HTR-8/SVneo (cell line): ENCODE measurements around the gene STXBP5.
A peak's percentile ranks its signal among the peaks of the same experiment; 100 is the strongest.

Experiments
- DNase-seq: peaks from one replicate; pipeline ENCODE4 v3.0.0; 2011; ENCODE audit warnings: low spot score, mixed read lengths; ENCODE audit not compliant: insufficient read length
- FAIRE-seq: peaks from 2 replicates; lab custom pipeline; 2011; peaks lifted over from hg19 to GRCh38; lab: Jason Lieb, UNC

Gene STXBP5

GRCh38 chr6:147282566-147282959 lies 78.3 kb downstream of the STXBP5 start:
- DNase-seq (no peak), FAIRE-seq (no peak)

DNA sequence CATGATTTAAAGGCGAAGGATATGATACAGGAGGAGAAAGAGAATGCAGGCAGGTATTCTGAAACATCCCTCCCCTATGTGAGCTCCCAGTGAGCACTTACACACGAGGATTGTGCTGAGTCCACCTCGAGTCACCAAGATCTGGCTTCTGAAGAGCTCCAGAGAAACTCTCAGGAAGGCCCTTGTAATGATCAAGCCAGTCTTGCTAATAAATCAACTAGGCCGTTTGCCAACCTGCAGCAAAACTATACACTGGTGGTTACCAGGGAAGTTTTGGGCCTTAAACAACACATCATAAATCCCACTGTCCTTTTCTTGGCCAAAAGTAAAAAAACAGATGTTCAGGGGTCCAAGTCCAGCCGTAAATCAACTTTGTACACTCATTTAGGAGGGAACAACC lies 79.2 kb downstream of the STXBP5 start:
- no peak for DNase-seq
- FAIRE-seq: no peak

- DNase-seq (peak; percentile 22), FAIRE-seq (no peak)
These were observed 81.1 kb downstream of the STXBP5 start for GRCh38 chr6:147285087-147285855.

GRCh38 chr6:147287869-147288271 lies 83.7 kb downstream of the STXBP5 start:
- peak; percentile 24 for DNase-seq
- FAIRE-seq: no peak

GRCh38 chr6:147297124-147297523 lies 92.9 kb downstream of the STXBP5 start:
- FAIRE-seq: no peak
- DNase-seq: no peak

GRCh38 chr6:147297663-147298316 lies 93.6 kb downstream of the STXBP5 start:
- no peak for FAIRE-seq
- no peak for DNase-seq

DNA sequence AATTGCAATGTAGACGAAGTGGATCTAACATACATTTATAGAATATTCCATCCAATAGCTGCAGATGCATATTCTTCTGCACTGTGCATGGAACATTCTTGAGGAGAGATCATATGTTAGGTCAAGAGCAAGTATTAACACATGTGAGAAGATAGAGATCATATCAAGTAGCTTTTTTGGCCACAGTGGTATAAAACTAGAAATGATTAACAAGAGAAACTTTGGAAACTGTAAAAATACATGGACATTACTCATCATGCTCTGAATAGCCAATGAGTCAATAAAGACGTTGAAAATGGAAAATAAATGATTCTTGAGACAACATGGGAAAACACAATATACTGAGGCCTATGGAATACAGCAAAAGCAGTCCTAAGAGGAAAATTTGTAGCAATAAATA lies 94.2 kb downstream of the STXBP5 start:
- FAIRE-seq: no peak

DNA sequence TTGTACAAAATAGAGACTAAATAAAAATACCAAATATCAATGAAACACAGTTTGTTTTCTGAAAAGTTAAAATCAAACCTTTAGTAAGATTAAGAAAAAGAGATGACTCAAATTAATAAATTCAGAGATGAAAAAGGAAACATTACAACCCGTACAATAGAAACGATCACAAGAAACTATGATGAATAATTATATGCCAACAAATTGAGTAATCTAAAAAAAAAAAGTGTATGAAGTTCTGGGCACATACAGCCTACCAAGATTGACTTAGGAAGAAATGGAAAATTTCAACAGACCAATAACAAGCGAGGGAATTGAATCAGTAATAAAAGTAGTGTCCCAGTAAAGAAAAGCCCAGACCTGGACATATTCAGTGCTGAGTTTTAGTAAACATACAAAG lies 94.8 kb downstream of the STXBP5 start:
- no peak for FAIRE-seq
- DNase-seq: no peak

More for the DNA sequence above, 94.2 kb downstream of the STXBP5 start:
- no peak for DNase-seq

GRCh38 chr6:147301070-147301469 lies 96.9 kb downstream of the STXBP5 start:
- no peak for FAIRE-seq
- no peak for DNase-seq

- DNase-seq: no peak
- FAIRE-seq: no peak
These were observed 99.8 kb downstream of the STXBP5 start for GRCh38 chr6:147304016-147304415.

DNA sequence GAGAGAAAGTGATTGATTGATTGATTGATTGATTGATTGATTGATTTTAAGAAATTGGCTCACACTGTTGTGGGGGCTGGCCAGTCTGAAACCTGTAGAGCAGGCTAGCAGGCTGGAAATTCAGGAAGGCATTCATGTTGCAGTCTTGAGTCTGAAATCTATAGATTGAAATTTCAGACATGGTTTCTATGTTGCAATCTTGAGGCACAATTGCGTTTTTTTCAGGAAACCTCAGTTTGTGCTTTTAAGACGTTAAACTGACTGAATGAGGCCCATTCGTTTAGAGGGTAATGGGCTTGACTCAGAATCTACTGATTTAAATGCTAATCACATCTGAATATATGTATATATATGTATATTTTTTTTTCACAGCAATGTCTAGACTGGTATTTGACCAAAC lies 106.3 kb downstream of the STXBP5 start:
- DNase-seq (no peak), FAIRE-seq (no peak)

DNA sequence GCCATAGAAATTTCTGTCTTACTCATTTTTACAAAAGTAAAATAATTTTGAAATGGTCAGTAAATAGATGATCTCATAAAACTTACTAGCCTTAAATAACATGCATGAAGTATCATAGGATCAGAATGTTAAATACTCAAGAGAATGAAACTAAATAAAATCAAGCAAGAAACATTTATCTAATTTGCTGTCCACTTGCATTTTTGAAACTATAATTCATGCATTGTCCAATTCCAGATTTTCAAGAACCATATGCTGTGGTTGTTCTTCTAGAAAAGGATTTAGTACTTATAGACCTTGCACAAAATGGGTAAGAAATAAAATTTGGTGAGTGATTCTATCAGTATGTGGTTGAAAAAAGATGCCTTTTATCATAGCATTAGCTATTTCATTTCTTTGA lies 107.0 kb downstream of the STXBP5 start:
- FAIRE-seq (no peak), DNase-seq (no peak)

DNA sequence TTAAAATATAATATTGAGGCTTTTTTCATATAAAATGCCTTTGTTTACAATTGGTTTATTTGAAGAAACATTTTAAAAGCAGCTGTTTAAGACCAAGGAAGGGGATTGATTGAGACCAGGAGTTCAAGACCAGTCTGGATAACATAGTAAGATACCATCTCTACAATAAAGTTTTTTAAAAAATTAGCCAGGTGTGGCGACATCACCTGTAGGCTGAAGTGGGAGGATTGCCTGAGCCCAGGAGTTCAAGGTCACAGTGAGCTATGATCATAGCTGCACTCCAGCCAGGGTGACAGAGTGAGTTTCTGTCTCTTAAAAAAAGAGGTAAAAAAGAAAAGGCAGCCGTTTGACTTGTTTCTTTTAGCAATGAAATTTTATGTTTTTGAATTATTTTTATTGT lies 117.0 kb downstream of the STXBP5 start:
- DNase-seq (no peak), FAIRE-seq (no peak)

- no peak for DNase-seq
- peak; percentile 52 for FAIRE-seq
These were observed 118.3 kb downstream of the STXBP5 start for GRCh38 chr6:147322299-147323162.

GRCh38 chr6:147325557-147325956 lies 121.3 kb downstream of the STXBP5 start:
- DNase-seq (no peak), FAIRE-seq (no peak)

- no peak for FAIRE-seq
- DNase-seq: no peak
These were observed 127.2 kb downstream of the STXBP5 start for GRCh38 chr6:147331401-147331800.

GRCh38 chr6:147337921-147338320 lies 133.7 kb downstream of the STXBP5 start:
- FAIRE-seq: no peak
- no peak for DNase-seq

- FAIRE-seq (peak; percentile 85), DNase-seq (no peak)
These were observed 137.3 kb downstream of the STXBP5 start for GRCh38 chr6:147341486-147341885.

- FAIRE-seq (peak; percentile 55), DNase-seq (no peak)
These were observed 141.7 kb downstream of the STXBP5 start for GRCh38 chr6:147345902-147346301.

GRCh38 chr6:147347179-147347881 lies 143.1 kb downstream of the STXBP5 start:
- DNase-seq (no peak), FAIRE-seq (no peak)
